Measurements from ENCODE around the gene DPAGT1. TPM values are rescaled to one million over a fixed set of nuclear protein-coding genes. Genes with fewer than 3 reads are reported as not detected.
A peak's percentile ranks its signal among the peaks of the same experiment; 100 is the strongest.

DPAGT1 gene
- polyA plus RNA-seq, 1 experiment: 67.4 TPM

- CTCF ChIA-PET: no interaction called here
- POLR2A ChIA-PET: no interaction called here
- no peak overlapping the region for H3K4me3 ChIP-seq (ENCODE audit: low read depth, low read length)
- no peaks in the 10 kb centered on the region for H3K27me3 ChIP-seq (ENCODE audit: control insufficient read depth, insufficient read depth, low read length)
- no peak for TF ChIP-seq CTCF (IDR thresholded peaks at IDR 0.05; ENCODE audit: insufficient read depth, low read depth, low read length)
- no peak for DNase-seq (ENCODE audit: low read depth)
- peaks cover 5% of the 10 kb centered on the region for H3K36me3 ChIP-seq (ENCODE audit: control insufficient read depth, insufficient read depth, low read length)
Observed at GRCh38 chr11:119089319-119089718, 12.3 kb downstream of the DPAGT1 start.

- no peaks in the 10 kb centered on the region for H3K27me3 ChIP-seq (ENCODE audit: control insufficient read depth, insufficient read depth, low read length)
- H3K4me3 ChIP-seq (ENCODE audit: low read depth, low read length): no peak overlapping the region
- no peak for TF ChIP-seq CTCF (IDR thresholded peaks at IDR 0.05; ENCODE audit: insufficient read depth, low read depth, low read length)
- CTCF ChIA-PET: interaction anchor here (1.3 kb wide), 1 partner anchor 21 kb away, joined by 3 read pairs; the partner anchor contains the start of gene VPS11
- peaks cover 5% of the 10 kb centered on the region for H3K36me3 ChIP-seq (ENCODE audit: control insufficient read depth, insufficient read depth, low read length)
- no peak for DNase-seq (ENCODE audit: low read depth)
- POLR2A ChIA-PET: no interaction called here
Observed at GRCh38 chr11:119088406-119088805, 13.2 kb downstream of the DPAGT1 start.

GRCh38 chr11:119087747-119088241 is 13.9 kb downstream of the DPAGT1 start:
- TF ChIP-seq CTCF (IDR thresholded peaks at IDR 0.05; ENCODE audit: insufficient read depth, low read depth, low read length): no peak
- no peak for DNase-seq (ENCODE audit: low read depth)
- ChIA-PET POLR2A (no interaction called here), CTCF (interaction anchor here (1.3 kb wide), 1 partner anchor 20 kb away, joined by 3 read pairs; the partner anchor contains the start of gene VPS11)
- no peak overlapping the region for H3K4me3 ChIP-seq (ENCODE audit: low read depth, low read length)
- peaks cover 3% of the 10 kb centered on the region for H3K36me3 ChIP-seq (ENCODE audit: control insufficient read depth, insufficient read depth, low read length)
- no peaks in the 10 kb centered on the region for H3K27me3 ChIP-seq (ENCODE audit: control insufficient read depth, insufficient read depth, low read length)

GRCh38 chr11:119087123-119087522 is 14.5 kb downstream of the DPAGT1 start:
- CTCF ChIA-PET: interaction anchor here (1.3 to 2.5 kb wide), 3 partner anchors 7 to 19 kb away, joined by 3 to 14 read pairs (median 3); partner anchors contain the start of gene VPS11
- H3K4me3 ChIP-seq (ENCODE audit: low read depth, low read length): no peak overlapping the region
- no peaks in the 10 kb centered on the region for H3K27me3 ChIP-seq (ENCODE audit: control insufficient read depth, insufficient read depth, low read length)
- POLR2A ChIA-PET: no interaction called here
- TF ChIP-seq CTCF (IDR thresholded peaks at IDR 0.05; ENCODE audit: insufficient read depth, low read depth, low read length): no peak
- H3K36me3 ChIP-seq (ENCODE audit: control insufficient read depth, insufficient read depth, low read length): peaks cover 8% of the 10 kb centered on the region; the same call in 1 of the 2 replicates
- DNase-seq (ENCODE audit: low read depth): no peak

- Histone ChIP-seq H3K36me3 (ENCODE audit: control insufficient read depth, insufficient read depth, low read length) (peaks cover 18% of the 10 kb centered on the region), H3K4me3 (ENCODE audit: low read depth, low read length) (peak overlapping the region; percentile 78)
- POLR2A ChIA-PET: interaction anchor here (0.6 to 1.4 kb wide), 10 partner anchors 9 to 253 kb away, joined by 3 to 28 read pairs (median 6); partner anchors contain the start of genes DPAGT1 and VPS11
Observed at GRCh38 chr11:119085437-119085847, 16.2 kb downstream of the DPAGT1 start.

More at GRCh38 chr11:119085437-119085847, 16.2 kb downstream of the DPAGT1 start:
- no peak for DNase-seq (ENCODE audit: low read depth)
- CTCF ChIA-PET: interaction anchor here (0.6 to 2.5 kb wide), 3 partner anchors 9 to 123 kb away, joined by 3 to 14 read pairs (median 3); a partner anchor contains a TSS
- H3K27me3 ChIP-seq (ENCODE audit: control insufficient read depth, insufficient read depth, low read length): no peaks in the 10 kb centered on the region
- no peak for TF ChIP-seq CTCF (IDR thresholded peaks at IDR 0.05; ENCODE audit: insufficient read depth, low read depth, low read length)
